GM19193 (cell line): ENCODE results near the gene TLE3.

ENCODE experiments used
- POLR2A ChIP-seq: IDR thresholded peaks from 4 replicates; pipeline ENCODE4 v1.6.1; 2011; ENCODE audit not compliant: insufficient read depth, insufficient read length; ENCODE audit errors: extremely low read depth

Gene TLE3

GRCh38 chr15:70012895-70013294, 84.8 kb downstream of the TLE3 start:
- TF ChIP-seq POLR2A: no peak

DNA sequence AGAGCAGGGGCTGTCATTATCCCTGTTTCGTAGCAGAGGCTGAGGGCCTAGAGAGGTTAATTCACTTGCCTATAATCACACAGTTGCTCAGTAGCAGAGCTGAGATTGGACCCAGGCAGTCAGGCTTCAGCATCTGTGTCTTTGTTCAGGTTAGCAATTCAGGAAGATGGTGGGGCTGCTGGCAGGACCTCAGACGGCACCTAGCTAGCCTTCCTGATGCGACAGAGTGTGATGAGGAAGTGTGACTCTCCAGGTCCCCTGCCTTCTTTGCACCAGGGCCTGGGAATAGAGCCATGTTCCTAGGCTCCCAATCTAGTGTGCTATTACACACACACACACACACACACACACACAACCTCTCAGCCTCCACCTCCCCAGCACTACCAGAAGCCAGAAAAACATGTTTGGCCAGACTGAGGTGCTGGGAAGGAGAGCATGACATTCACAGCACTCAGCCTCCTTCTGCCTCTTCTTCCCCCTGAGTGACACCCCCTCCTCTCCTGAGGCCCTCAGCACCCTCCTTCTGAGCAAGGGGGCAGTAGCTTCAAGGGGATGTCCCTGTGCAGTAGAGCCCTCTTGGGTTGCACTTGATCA, 88.9 kb downstream of the TLE3 start:
- TF ChIP-seq POLR2A: no peak

DNA sequence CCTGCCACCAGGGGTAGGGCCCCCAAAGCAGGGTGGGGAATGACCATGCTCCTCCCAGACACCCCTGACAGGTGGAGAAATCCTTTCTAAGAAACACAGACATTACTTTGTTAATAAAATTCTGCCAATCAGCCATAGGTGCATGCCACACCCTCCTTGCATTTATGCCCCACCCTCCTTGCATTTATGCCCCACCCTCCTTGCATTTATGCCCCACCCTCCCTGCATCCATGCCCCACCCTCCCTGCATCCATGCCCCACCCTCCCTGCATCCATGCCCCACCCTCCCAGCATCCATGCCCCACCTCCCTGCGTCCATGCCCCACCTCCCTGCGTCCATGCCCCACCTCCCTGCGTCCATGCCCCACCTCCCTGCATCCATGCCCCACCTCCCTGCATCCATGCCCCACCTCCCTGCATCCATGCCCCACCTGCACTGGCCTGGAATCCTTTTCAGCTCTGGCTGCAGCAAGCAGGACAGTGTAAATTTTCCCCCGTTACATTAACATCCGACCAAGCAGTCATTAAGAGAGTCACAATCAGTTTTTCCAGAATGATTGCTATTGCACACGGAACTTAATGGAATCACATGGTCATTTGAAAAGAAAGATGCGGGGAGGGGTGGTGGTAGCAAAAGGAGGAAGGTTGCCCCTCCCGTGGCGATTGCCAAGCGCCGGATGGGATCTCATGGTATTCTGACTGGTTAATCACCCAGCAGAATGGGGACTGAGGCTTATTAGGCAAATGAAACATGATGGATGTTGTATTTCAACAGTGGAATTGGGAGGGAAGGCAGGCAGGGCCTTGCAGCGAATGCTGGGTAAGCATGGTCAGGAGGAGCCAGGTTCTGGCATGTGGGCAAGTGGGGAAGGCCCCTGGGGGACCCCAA, 91.2 kb downstream of the TLE3 start:
- TF ChIP-seq POLR2A: no peak

- no peak for TF ChIP-seq POLR2A
Measured at GRCh38 chr15:70004826-70005225, 92.9 kb downstream of the TLE3 start.

GRCh38 chr15:70002897-70003296, 94.8 kb downstream of the TLE3 start:
- no peak for TF ChIP-seq POLR2A

DNA sequence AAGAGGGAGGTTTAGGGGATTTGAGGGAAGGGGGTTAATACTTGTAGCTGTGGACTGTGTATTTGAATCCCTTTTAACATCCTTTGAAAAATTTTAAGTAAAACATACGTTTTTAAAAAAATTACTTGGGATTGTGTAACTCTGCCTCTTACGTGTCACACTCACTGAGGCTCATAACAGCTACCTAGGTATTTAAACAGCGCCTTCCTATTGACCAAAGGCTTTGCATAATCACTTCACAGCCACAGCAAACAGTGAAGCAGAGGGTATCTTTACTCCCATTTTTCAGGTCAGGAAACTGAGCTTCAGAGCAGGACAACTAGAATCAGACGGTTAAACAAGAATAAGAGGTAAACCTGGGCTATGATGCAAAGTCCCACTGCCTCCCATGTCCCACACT, 95.9 kb downstream of the TLE3 start:
- no peak for TF ChIP-seq POLR2A

- TF ChIP-seq POLR2A: no peak
Measured at GRCh38 chr15:69999392-70000085, 98.2 kb downstream of the TLE3 start.

DNA sequence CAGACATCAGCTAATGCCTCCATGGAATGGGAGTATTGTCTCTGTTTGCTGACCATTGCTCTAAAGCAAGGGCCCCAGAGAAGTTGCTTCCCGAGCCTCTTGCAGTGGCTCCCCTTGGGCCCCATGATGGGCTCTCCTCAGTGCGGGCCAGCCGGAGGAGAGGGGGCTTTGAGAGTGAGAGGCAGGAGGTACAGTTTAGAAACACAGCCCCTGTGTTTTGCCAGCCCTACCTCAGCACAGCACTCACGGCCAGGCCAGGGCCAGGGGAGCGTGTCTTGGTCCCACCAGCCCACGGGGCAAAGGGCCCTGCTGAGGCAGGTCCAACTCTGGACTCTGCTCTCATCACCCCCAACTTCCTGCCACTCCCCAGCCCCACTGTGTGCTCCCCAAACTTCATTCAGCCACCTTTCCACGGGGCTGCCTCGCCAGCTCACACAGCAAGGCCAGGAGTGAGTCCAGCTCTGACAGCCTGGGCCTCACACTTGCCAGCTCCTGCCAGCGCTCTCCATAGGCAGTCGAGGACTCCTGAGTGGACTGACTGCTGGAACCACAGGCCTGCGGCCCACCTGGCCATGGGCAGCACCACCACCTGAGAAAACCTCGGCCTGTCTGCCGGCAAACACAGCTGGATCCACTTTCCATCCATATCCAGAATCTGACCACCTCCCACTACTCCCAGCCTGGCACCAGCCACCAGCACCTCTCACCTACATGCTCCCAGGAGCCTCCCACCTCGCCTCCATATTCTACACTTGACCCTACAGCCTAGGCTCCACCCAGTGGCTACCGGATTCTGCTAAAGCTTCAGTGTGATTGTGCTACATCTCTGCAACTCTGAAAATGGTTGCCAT, 99.0 kb downstream of the TLE3 start:
- no peak for TF ChIP-seq POLR2A

- no peak for TF ChIP-seq POLR2A
Measured at GRCh38 chr15:69997813-69998212, 99.9 kb downstream of the TLE3 start.
